Testis (tissue), 3 donors: ENCODE data around the gene C16orf92. TPM values are rescaled to one million over a fixed set of nuclear protein-coding genes. Genes with fewer than 3 reads are reported as not detected.

Source experiments
- DNase-seq: peaks from one replicate; pipeline ENCODE4 v3.0.0-alpha.2; 2019
- H3K27ac ChIP-seq, 2 donors: fragments of 200-600 bp; sonication (generic); one replicate each; pipeline ENCODE4 v1.5.1; 2019
- H3K27me3 ChIP-seq: fragments of 200-600 bp; sonication (generic); one replicate; pipeline ENCODE4 v1.5.1; 2019
- H3K36me3 ChIP-seq: fragments of 200-600 bp; sonication (generic); one replicate; pipeline ENCODE4 v1.5.1; 2017; ENCODE audit warnings: low read depth; ENCODE audit errors: missing control alignments
- H3K4me1 ChIP-seq: fragments of 200-600 bp; sonication (generic); one replicate; pipeline ENCODE4 v1.5.1; 2019
- H3K4me3 ChIP-seq, 2 donors: fragments of 200-600 bp; sonication (generic); one replicate each; pipeline ENCODE4 v1.5.1; 2017 to 2019
- H3K9me3 ChIP-seq: fragments of 200-600 bp; sonication (generic); one replicate; pipeline ENCODE4 v1.5.1; 2017
- CTCF ChIP-seq, 3 experiments: fragments of 450-650 bp in 2 of 3; fragments of 200-600 bp in 1 of 3; sonication (generic) in 1 of 3; IDR thresholded peaks; one replicate each; pipeline ENCODE4 v1.5.1; 2016 to 2019; ENCODE audit warnings: antibody characterized with exemption in 3 of 3, mild to moderate bottlenecking in 2 of 3, moderate library complexity in 1 of 3
- POLR2A ChIP-seq: fragments of 450-650 bp; IDR thresholded peaks from one replicate; pipeline ENCODE4 v1.6.1; 2017; ENCODE audit warnings: antibody characterized with exemption, mild to moderate bottlenecking, moderate library complexity
- WGBS, 2 donors: methylation state at CpG; one replicate each; pipeline ENCODE4 v1.1.5; 2018; 5-methylcytosine and 5-hydroxymethylcytosine counted together
- intact Hi-C: fragments of 100-400 bp; cut with DNase I; formaldehyde crosslinking; loops from one replicate; pipeline ENCODE4 v1.15.1; 2023; ENCODE audit warnings: low total_unique reads
- polyA plus RNA-seq: library from polyadenylated mRNA; stranded (reverse); fragments of 350-450 nt; fragmentation: Illumina TruSeq; extraction: RNeasy Lipid Tissue Mini Kit (QIAGEN cat#74804); gene quantifications from one replicate; pipeline ENCODE4 v1.2.3, GENCODE V29; 2014; ENCODE audit warnings: low read depth, low replicate concordance; ENCODE audit not compliant: insufficient read depth
- total RNA-seq, 2 donors: library from RNA; depleted of rRNA; stranded (reverse); fragments of >200 nt; gene quantifications; one replicate each; pipeline ENCODE4 v1.2.3, GENCODE V29; 2016

C16orf92 gene
- total and polyA plus RNA-seq, 3 donors from 2014 or later, result 12.4 to 91.3 (median 20.3) TPM

GRCh38 chr16:29975811-29976511, 47.0 kb upstream of the C16orf92 start:
- H3K4me1 ChIP-seq, result peaks cover 24% of the 10 kb centered on the region
- 19 to 28% methylated on average over 6 of the region's 6 CpGs for WGBS, 2 donors
- TF ChIP-seq CTCF (IDR thresholded peaks at IDR 0.05) (no peak), POLR2A (no peak)
- H3K9me3 ChIP-seq, result no peaks in the 10 kb centered on the region
- H3K4me3 ChIP-seq, result no peak overlapping the region
- intact Hi-C loops, result no loop called here
- H3K27me3 ChIP-seq, result no peaks in the 10 kb centered on the region
- DNase-seq, result no peak
- H3K36me3 ChIP-seq, result no peaks in the 10 kb centered on the region
- no peak overlapping the region for H3K27ac ChIP-seq

DNA sequence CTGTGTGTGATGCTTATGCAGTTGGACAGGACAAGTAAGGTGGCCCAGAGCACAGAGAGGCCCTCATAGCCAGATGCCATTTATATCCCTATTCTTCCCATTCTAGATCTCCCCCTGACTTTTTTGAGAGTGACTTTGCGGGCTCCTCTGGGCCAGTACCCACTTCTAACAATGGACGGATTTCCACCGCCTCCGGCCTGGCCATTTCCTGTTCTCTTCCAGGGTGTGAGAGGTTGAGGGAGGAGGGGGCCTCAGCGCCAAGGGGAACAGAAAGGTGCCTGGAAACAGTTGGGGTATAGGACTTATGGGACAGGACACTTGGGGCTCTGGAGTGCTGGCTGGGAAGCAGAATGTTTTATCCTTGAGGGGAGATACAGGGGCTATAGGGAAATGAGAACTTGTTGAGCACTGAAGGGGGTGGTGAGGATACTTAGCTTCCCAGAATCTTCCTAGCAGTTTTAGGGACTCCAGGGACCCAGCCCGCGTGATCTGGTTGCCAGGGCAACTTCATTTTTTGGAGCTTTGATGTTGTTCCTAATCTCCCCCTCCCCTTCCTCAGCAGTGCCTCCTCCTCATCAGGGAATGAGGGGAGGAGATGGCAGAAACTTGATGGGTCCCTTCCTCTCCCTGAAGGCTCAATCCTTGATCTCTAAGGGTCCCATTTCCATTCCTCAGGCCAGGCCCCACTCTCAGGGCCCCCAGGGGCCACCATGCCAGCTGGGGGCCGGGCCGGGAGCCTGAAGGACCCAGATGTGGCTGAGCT, 45.8 kb upstream of the C16orf92 start:
- H3K4me3 ChIP-seq, result no peak overlapping the region
- peak overlapping the region in 1 of 2 donors; percentile 39 for H3K27ac ChIP-seq
- intact Hi-C loops, result no loop called here
- 60 to 68% methylated on average over 7 to 9 of the region's 9 CpGs for WGBS, 2 donors
- peaks cover 24% of the 10 kb centered on the region for H3K4me1 ChIP-seq
- H3K27me3 ChIP-seq, result no peaks in the 10 kb centered on the region
- no peak for DNase-seq
- no peaks in the 10 kb centered on the region for H3K9me3 ChIP-seq
- no peaks in the 10 kb centered on the region for H3K36me3 ChIP-seq
- TF ChIP-seq POLR2A, result no peak
- TF ChIP-seq CTCF (IDR thresholded peaks at IDR 0.05), result no peak

- no peaks in the 10 kb centered on the region for H3K27me3 ChIP-seq
- H3K4me3 ChIP-seq, result no peak overlapping the region
- no peak overlapping the region for H3K27ac ChIP-seq
- H3K36me3 ChIP-seq, result no peaks in the 10 kb centered on the region
- WGBS, 2 donors, result 93 to 98% methylated on average over 5 to 9 of the region's 9 CpGs
- intact Hi-C loops, result no loop called here
- no peak for TF ChIP-seq POLR2A
- H3K4me1 ChIP-seq, result peaks cover 24% of the 10 kb centered on the region
- no peak for DNase-seq
- H3K9me3 ChIP-seq, result no peaks in the 10 kb centered on the region
Observed at GRCh38 chr16:29978081-29978480, 44.9 kb upstream of the C16orf92 start.

DNA sequence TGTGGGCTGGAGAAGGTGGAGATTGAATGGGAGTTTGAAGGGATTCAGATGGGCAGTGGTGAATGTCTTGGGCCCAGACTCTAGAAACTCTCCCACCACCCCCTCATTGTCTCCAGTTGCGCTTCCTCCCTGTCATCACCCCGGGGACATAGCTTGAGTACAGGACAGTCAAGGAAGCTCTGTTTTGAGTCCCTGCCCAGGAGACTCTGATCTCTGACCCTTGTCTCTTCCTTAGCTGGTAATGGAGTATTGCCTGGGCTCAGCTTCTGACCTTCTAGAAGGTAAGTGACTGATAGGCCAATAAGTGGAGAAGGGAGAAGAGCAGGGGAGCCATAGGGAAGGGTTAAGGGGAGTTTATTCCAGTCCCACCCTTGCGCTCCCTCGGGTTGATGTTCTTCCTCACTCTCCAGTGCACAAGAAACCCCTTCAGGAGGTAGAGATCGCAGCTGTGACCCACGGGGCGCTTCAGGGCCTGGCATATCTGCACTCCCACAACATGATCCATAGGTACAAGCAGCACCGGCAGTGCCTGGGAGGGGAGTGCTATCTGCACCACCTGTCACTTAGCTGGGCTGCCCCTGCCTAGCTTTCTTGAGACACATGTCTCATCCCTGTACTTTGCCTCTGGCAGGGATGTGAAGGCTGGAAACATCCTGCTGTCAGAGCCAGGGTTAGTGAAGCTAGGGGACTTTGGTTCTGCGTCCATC, 44.3 kb upstream of the C16orf92 start:
- Histone ChIP-seq H3K36me3 (no peaks in the 10 kb centered on the region), H3K27me3 (no peaks in the 10 kb centered on the region), H3K4me1 (peaks cover 24% of the 10 kb centered on the region), H3K27ac (no peak overlapping the region), H3K4me3 (no peak overlapping the region), H3K9me3 (no peaks in the 10 kb centered on the region)
- no peak for DNase-seq
- TF ChIP-seq POLR2A (no peak), CTCF (IDR thresholded peaks at IDR 0.05) (no peak)
- WGBS, 2 donors, result 86 to 90% methylated on average over 9 of the region's 9 CpGs
- intact Hi-C loops, result no loop called here
